H9 (cell line): ENCODE data around the gene IGSF9. TPM values are rescaled to one million over a fixed set of nuclear protein-coding genes. Genes with fewer than 3 reads are reported as not detected.
A peak's percentile ranks its signal among the peaks of the same experiment; 100 is the strongest.

Experiments used
- DNase-seq: peaks from one replicate; pipeline ENCODE4 v3.0.0-alpha.2; 2017
- H2AFZ ChIP-seq: one replicate; pipeline ENCODE4 v1.6.1; 2013; ENCODE audit warnings: mild to moderate bottlenecking, low read length, control low read depth, moderate library complexity
- H2AK5ac ChIP-seq: 2 replicates; pipeline ENCODE4 v1.6.1; 2013; ENCODE audit warnings: low read length, control low read depth, mixed read lengths; ENCODE audit not compliant: insufficient read length
- H2BK120ac ChIP-seq: one replicate; pipeline ENCODE4 v1.6.1; 2013; ENCODE audit warnings: low read depth, mild to moderate bottlenecking, low read length, control low read depth, inconsistent platforms; ENCODE audit not compliant: poor library complexity, severe bottlenecking
- H2BK12ac ChIP-seq: 2 replicates; pipeline ENCODE4 v1.6.1; 2013; ENCODE audit warnings: low read length, control low read depth, mixed read lengths, low read depth; ENCODE audit not compliant: insufficient read length
- H2BK15ac ChIP-seq: 2 replicates; pipeline ENCODE4 v1.6.1; 2013; ENCODE audit warnings: low read depth, low read length, control low read depth
- H2BK20ac ChIP-seq: one replicate; pipeline ENCODE4 v1.6.1; 2013; ENCODE audit warnings: low read depth, mild to moderate bottlenecking, low read length, control low read depth, inconsistent platforms; ENCODE audit not compliant: poor library complexity, severe bottlenecking
- H2BK5ac ChIP-seq: 2 replicates; pipeline ENCODE4 v1.6.1; 2013; ENCODE audit warnings: low read length, control low read depth, mixed read lengths; ENCODE audit not compliant: insufficient read length
- H3K14ac ChIP-seq: 2 replicates; pipeline ENCODE4 v1.6.1; 2013; ENCODE audit warnings: low read length, control low read depth; ENCODE audit not compliant: insufficient read depth
- H3K18ac ChIP-seq: 2 replicates; pipeline ENCODE4 v1.6.1; 2013; ENCODE audit warnings: low read depth, mild to moderate bottlenecking, mixed read lengths, low read length, control low read depth; ENCODE audit not compliant: insufficient read length
- H3K23ac ChIP-seq: 2 replicates; pipeline ENCODE4 v1.6.1; 2013; ENCODE audit warnings: low read length, control low read depth, mixed read lengths, low read depth; ENCODE audit not compliant: insufficient read length
- H3K23me2 ChIP-seq: 2 replicates; pipeline ENCODE4 v1.6.1; 2013; ENCODE audit warnings: low read depth, mild to moderate bottlenecking, mixed read lengths, low read length, control low read depth; ENCODE audit not compliant: insufficient read length, poor library complexity, severe bottlenecking
- H3K27ac ChIP-seq: 2 replicates; pipeline ENCODE4 v1.5.1; 2013; ENCODE audit warnings: low read length, control low read depth, mixed read lengths, low read depth; ENCODE audit not compliant: insufficient read length
- H3K27me3 ChIP-seq: 2 replicates; pipeline ENCODE4 v1.6.1; 2013; ENCODE audit warnings: low read length, control low read depth, inconsistent platforms; ENCODE audit not compliant: insufficient read depth
- H3K4ac ChIP-seq: 2 replicates; pipeline ENCODE4 v1.6.1; 2013; ENCODE audit warnings: low read depth, mild to moderate bottlenecking, control low read depth, inconsistent platforms, low read length, moderate library complexity
- H3K4me1 ChIP-seq: 2 replicates; pipeline ENCODE4 v1.6.1; 2013; ENCODE audit warnings: low read length, control low read depth, inconsistent platforms; ENCODE audit not compliant: insufficient read depth
- H3K4me2 ChIP-seq: 2 replicates; pipeline ENCODE4 v1.6.1; 2013; ENCODE audit warnings: low read length, control low read depth, mixed read lengths; ENCODE audit not compliant: insufficient read length, insufficient read depth
- H3K56ac ChIP-seq: 2 replicates; pipeline ENCODE4 v1.6.1; 2013; ENCODE audit warnings: low read depth, mild to moderate bottlenecking, mixed read lengths, low read length, control low read depth; ENCODE audit not compliant: insufficient read length
- H3K79me1 ChIP-seq: 2 replicates; pipeline ENCODE4 v1.6.1; 2013; ENCODE audit warnings: low read depth, mild to moderate bottlenecking, moderate library complexity, low read length, control low read depth, inconsistent platforms; ENCODE audit not compliant: insufficient read depth, poor library complexity, severe bottlenecking
- H3K79me2 ChIP-seq: 2 replicates; pipeline ENCODE4 v1.6.1; 2013; ENCODE audit warnings: low read length, control low read depth, inconsistent platforms; ENCODE audit not compliant: insufficient read depth
- H3K9ac ChIP-seq: 2 replicates; pipeline ENCODE4 v1.6.1; 2013; ENCODE audit warnings: low read length, control low read depth, mixed read lengths; ENCODE audit not compliant: insufficient read length; ENCODE audit errors: extremely low read depth
- H3K9me3 ChIP-seq: one replicate; pipeline ENCODE4 v1.6.1; 2013; ENCODE audit warnings: low read depth, low read length, inconsistent platforms; ENCODE audit not compliant: control insufficient read depth
- H3T11ph ChIP-seq: one replicate; pipeline ENCODE4 v1.6.1; 2013; ENCODE audit warnings: mild to moderate bottlenecking, low read length, control low read depth, inconsistent platforms
- H4K20me1 ChIP-seq: one replicate; pipeline ENCODE4 v1.6.1; 2013; ENCODE audit not compliant: control insufficient read depth, insufficient read length, insufficient read depth
- H4K5ac ChIP-seq: 2 replicates; pipeline ENCODE4 v1.6.1; 2013; ENCODE audit warnings: low read depth, mild to moderate bottlenecking, mixed read lengths, low read length, control low read depth; ENCODE audit not compliant: insufficient read length
- H4K8ac ChIP-seq: replicated peaks from 2 replicates; pipeline ENCODE4 v1.6.1; 2013; ENCODE audit warnings: low read length, control low read depth, mixed read lengths, low read depth; ENCODE audit not compliant: insufficient read length
- H4K91ac ChIP-seq: 2 replicates; pipeline ENCODE4 v1.6.1; 2013; ENCODE audit warnings: low read depth, mild to moderate bottlenecking, moderate library complexity, mixed read lengths, low read length, control low read depth; ENCODE audit not compliant: insufficient read length
- H3K27ac Mint-ChIP-seq, 3 experiments: 2 replicates in 2 of 3; 3 replicates in 1 of 3; pipeline ENCODE4 v1.8.0; 2020 to 2021; ENCODE audit warnings: mixed read lengths in 3 of 3, mild to moderate bottlenecking in 1 of 3, moderate library complexity in 1 of 3
- H3K27me3 Mint-ChIP-seq: 2 replicates; pipeline ENCODE4 v1.8.0; 2021; ENCODE audit warnings: low read depth, mild to moderate bottlenecking, moderate library complexity, mixed read lengths
- H3K36me3 Mint-ChIP-seq, 3 experiments: 2 replicates in 2 of 3; 3 replicates in 1 of 3; pipeline ENCODE4 v1.8.0; 2020 to 2021; ENCODE audit warnings: low read depth in 3 of 3, mixed read lengths in 3 of 3; ENCODE audit not compliant: insufficient read depth in 1 of 3
- H3K4me1 Mint-ChIP-seq, 2 experiments: 2 replicates each; pipeline ENCODE4 v1.8.0; 2020; ENCODE audit warnings: mixed read lengths in 2 of 2
- H3K4me3 Mint-ChIP-seq, 2 experiments: 2 replicates in 1 of 2; 3 replicates in 1 of 2; pipeline ENCODE4 v1.8.0; 2020 to 2021; ENCODE audit warnings: mild to moderate bottlenecking in 2 of 2, mixed read lengths in 2 of 2, moderate library complexity in 1 of 2
- H3K9me3 Mint-ChIP-seq, 2 experiments: 2 replicates in 1 of 2; 3 replicates in 1 of 2; pipeline ENCODE4 v1.8.0; 2020; ENCODE audit warnings: mild to moderate bottlenecking in 2 of 2, mixed read lengths in 2 of 2, moderate library complexity in 1 of 2
- WGBS: extraction: QIAGEN DNeasy Blood & Tissue Kit; methylation state at CpG from one replicate; pipeline ENCODE4 v1.1.7; 2013; ENCODE audit warnings: missing lambda C conversion rate, low lambda C conversion rate, mixed read lengths; ENCODE audit not compliant: insufficient read length; ENCODE audit errors: extremely low coverage; 5-methylcytosine and 5-hydroxymethylcytosine counted together
- total RNA-seq: library from RNA; stranded (reverse); gene quantifications from 2 replicates; pipeline ENCODE4 v1.2.1, GENCODE V29; 2021
- TF ChIP-seq, protein P1 (sequence below): fragments of 200-600 bp; sonication (generic); conservative IDR thresholded peaks from 3 replicates; pipeline ENCODE4 v1.8.0; 2021; ENCODE audit warnings: antibody characterized with exemption, mild to moderate bottlenecking

The IGSF9 gene
- total RNA-seq, 1 experiment from 2014 or later: 11.3 TPM

GRCh38 chr1:159968901-159969300 lies 23.5 kb upstream of the IGSF9 start:
- peaks cover 4% of the 10 kb centered on the region for H3K27me3 Mint-ChIP-seq
- H2BK120ac ChIP-seq: no peak overlapping the region
- H2AK5ac ChIP-seq: no peak overlapping the region
- no peak overlapping the region for H3K56ac ChIP-seq
- no peaks in the 10 kb centered on the region for H3K23me2 ChIP-seq
- TF ChIP-seq, protein P1, sequence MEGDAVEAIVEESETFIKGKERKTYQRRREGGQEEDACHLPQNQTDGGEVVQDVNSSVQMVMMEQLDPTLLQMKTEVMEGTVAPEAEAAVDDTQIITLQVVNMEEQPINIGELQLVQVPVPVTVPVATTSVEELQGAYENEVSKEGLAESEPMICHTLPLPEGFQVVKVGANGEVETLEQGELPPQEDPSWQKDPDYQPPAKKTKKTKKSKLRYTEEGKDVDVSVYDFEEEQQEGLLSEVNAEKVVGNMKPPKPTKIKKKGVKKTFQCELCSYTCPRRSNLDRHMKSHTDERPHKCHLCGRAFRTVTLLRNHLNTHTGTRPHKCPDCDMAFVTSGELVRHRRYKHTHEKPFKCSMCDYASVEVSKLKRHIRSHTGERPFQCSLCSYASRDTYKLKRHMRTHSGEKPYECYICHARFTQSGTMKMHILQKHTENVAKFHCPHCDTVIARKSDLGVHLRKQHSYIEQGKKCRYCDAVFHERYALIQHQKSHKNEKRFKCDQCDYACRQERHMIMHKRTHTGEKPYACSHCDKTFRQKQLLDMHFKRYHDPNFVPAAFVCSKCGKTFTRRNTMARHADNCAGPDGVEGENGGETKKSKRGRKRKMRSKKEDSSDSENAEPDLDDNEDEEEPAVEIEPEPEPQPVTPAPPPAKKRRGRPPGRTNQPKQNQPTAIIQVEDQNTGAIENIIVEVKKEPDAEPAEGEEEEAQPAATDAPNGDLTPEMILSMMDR: no peak
- H3K9me3 ChIP-seq: no peaks in the 10 kb centered on the region
- no peaks in the 10 kb centered on the region for H3K36me3 Mint-ChIP-seq
- H3K79me1 ChIP-seq: no peaks in the 10 kb centered on the region
- no peak overlapping the region for H3K4ac ChIP-seq
- no peak overlapping the region for H3T11ph ChIP-seq
- peak; percentile 3 for DNase-seq
- no peak overlapping the region for H3K27ac Mint-ChIP-seq
- H2BK15ac ChIP-seq: no peak overlapping the region
- H3K27me3 ChIP-seq: no peaks in the 10 kb centered on the region
- no peak overlapping the region for H2BK5ac ChIP-seq
- no peak overlapping the region for H2AFZ ChIP-seq
- no peaks in the 10 kb centered on the region for H3K79me2 ChIP-seq
- no peak overlapping the region for H3K4me2 ChIP-seq
- no peak overlapping the region for H2BK12ac ChIP-seq
- H3K27ac ChIP-seq: no peak overlapping the region
- no CpG with 5 or more reads among the region's 3 CpGs for WGBS
- H3K18ac ChIP-seq: no peak overlapping the region
- H3K23ac ChIP-seq: no peak overlapping the region
- no peak overlapping the region for H2BK20ac ChIP-seq
- H3K14ac ChIP-seq: no peak overlapping the region
- no peak overlapping the region for H4K8ac ChIP-seq
- no peak overlapping the region for H4K5ac ChIP-seq
- no peaks in the 10 kb centered on the region for H3K4me1 ChIP-seq
- H3K4me1 Mint-ChIP-seq: peaks cover 13 to 18% of the 10 kb centered on the region in 2 experiments
- no peak overlapping the region for H3K4me3 Mint-ChIP-seq
- H4K91ac ChIP-seq: no peak overlapping the region
- H3K9me3 Mint-ChIP-seq: no peaks in the 10 kb centered on the region
- H3K9ac ChIP-seq: no peak overlapping the region
- no peaks in the 10 kb centered on the region for H4K20me1 ChIP-seq
